CD8-positive, alpha-beta memory T cell (primary cell): ENCODE results near the gene CACNA1C. TPM values are rescaled to one million over a fixed set of nuclear protein-coding genes. Genes with fewer than 3 reads are reported as not detected.

Source experiments
- CTCF ChIA-PET: fragments of 350-600 bp; sonication (Branson Sonifier 250); formaldehyde crosslinking; loops from one replicate; lab custom pipeline; 2021; ENCODE audit warnings: antibody characterized with exemption; lab: Charles Lee
- POLR2A ChIA-PET: fragments of 350-600 bp; sonication (Branson Sonifier 250); formaldehyde crosslinking; loops from one replicate; lab custom pipeline; 2021; ENCODE audit warnings: antibody characterized with exemption; lab: Charles Lee
- DNase-seq, 5 donors: peaks; one replicate each; pipeline versions ENCODE4 v3.0.0 to v3.0.0-alpha.2; 2020 to 2022; ENCODE audit warnings: mixed read lengths in 1 of 5
- H3K27ac ChIP-seq: one replicate; pipeline ENCODE4 v1.7.0; 2013; ENCODE audit warnings: low read depth, mild to moderate bottlenecking, low read length, moderate library complexity
- H3K27me3 ChIP-seq: 2 replicates; pipeline ENCODE4 v1.7.0; 2013; ENCODE audit warnings: low read length, mild to moderate bottlenecking; ENCODE audit not compliant: insufficient read depth, poor library complexity, severe bottlenecking
- H3K36me3 ChIP-seq: 2 replicates; pipeline ENCODE4 v1.7.0; 2013; ENCODE audit warnings: mild to moderate bottlenecking, low read length, moderate library complexity; ENCODE audit not compliant: insufficient read depth
- H3K4me1 ChIP-seq: 2 replicates; pipeline ENCODE4 v1.7.0; 2013; ENCODE audit warnings: mild to moderate bottlenecking, low read length, moderate library complexity; ENCODE audit not compliant: insufficient read depth
- H3K4me3 ChIP-seq: 2 replicates; pipeline ENCODE4 v1.7.0; 2013; ENCODE audit warnings: mild to moderate bottlenecking, low read length
- H3K9me3 ChIP-seq: 2 replicates; pipeline ENCODE4 v1.7.0; 2013; ENCODE audit warnings: mild to moderate bottlenecking, low read length
- H3K27ac Mint-ChIP-seq, 8 donors: one replicate each; pipeline ENCODE4 v1.8.0; 2020 to 2021; ENCODE audit warnings: mixed read lengths in 8 of 8, mild to moderate bottlenecking in 6 of 8, inconsistent platforms in 3 of 8, moderate library complexity in 3 of 8
- H3K27me3 Mint-ChIP-seq, 2 donors: one replicate each; pipeline ENCODE4 v1.8.0; 2020 to 2021; ENCODE audit warnings: mixed read lengths in 2 of 2, mild to moderate bottlenecking in 1 of 2, moderate library complexity in 1 of 2
- H3K36me3 Mint-ChIP-seq, 3 donors: one replicate each; pipeline ENCODE4 v1.8.0; 2020 to 2021; ENCODE audit warnings: mixed read lengths in 3 of 3, inconsistent platforms in 1 of 3, mild to moderate bottlenecking in 1 of 3
- H3K4me1 Mint-ChIP-seq, 3 donors: one replicate each; pipeline ENCODE4 v1.8.0; 2020 to 2021; ENCODE audit warnings: mixed read lengths in 3 of 3, inconsistent platforms in 1 of 3, mild to moderate bottlenecking in 1 of 3
- H3K4me3 Mint-ChIP-seq, 7 donors: one replicate each; pipeline ENCODE4 v1.8.0; 2020 to 2021; ENCODE audit warnings: mixed read lengths in 7 of 7, mild to moderate bottlenecking in 6 of 7, moderate library complexity in 4 of 7, inconsistent platforms in 2 of 7
- H3K9me3 Mint-ChIP-seq, 5 donors: one replicate each; pipeline ENCODE4 v1.8.0; 2020 to 2022; ENCODE audit warnings: mixed read lengths in 5 of 5, mild to moderate bottlenecking in 3 of 5, moderate library complexity in 2 of 5, inconsistent platforms in 1 of 5
- polyA plus RNA-seq: library from polyadenylated mRNA; unstranded; fragments of 300-500 nt; fragmentation: Illumina TruSeq; gene quantifications from one replicate; pipeline ENCODE4 v1.2.3, GENCODE V29; 2021
- total RNA-seq, 2 experiments: library from RNA; stranded (reverse); gene quantifications; one replicate each; pipeline ENCODE4 v1.2.3, GENCODE V29; 2021

CACNA1C gene
- total and polyA plus RNA-seq, 3 experiments from 2014 or later: 0.04 to 0.10 (median 0.04) TPM

DNA sequence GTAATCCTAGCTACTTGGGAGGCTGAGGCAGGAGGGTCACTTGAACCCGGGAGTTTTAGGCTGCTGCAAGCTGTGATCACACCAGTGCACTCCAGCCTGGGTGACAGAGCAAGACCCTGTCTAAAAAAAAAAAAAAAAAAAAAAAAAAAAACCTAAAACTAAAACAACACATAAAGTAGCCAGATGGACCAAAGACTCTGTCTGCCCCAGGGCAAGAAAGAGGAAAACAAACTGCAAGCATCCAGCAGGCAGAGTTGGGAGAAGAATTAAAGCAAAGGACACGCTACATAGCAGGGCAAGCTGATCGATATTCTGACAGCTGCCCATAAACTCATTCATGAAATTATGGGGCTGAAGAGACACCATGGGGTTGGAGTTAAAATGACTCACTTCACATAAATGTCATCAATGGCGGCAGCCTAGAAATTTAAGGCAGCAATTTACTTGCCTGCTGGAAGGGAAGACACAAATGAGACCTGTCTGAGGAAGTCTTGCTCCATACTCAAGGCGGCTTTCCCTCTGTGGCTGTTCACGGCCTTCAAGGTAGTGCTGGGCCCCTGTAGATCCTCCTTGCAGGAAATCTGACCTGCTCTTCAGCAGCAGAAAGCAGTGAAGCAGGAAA, 482.9 kb downstream of the CACNA1C start:
- Histone ChIP-seq H3K9me3 (no peaks in the 10 kb centered on the region), H3K4me1 (no peaks in the 10 kb centered on the region), H3K4me3 (no peak overlapping the region), H3K27me3 (no peaks in the 10 kb centered on the region), H3K36me3 (no peaks in the 10 kb centered on the region), H3K27ac (no peak overlapping the region)
- DNase-seq: no peak
- H3K27ac Mint-ChIP-seq: no peak overlapping the region
- POLR2A ChIA-PET: no interaction called here
- CTCF ChIA-PET: no interaction called here
- H3K36me3 Mint-ChIP-seq: no peaks in the 10 kb centered on the region
- no peaks in the 10 kb centered on the region for H3K9me3 Mint-ChIP-seq
- no peak overlapping the region for H3K4me3 Mint-ChIP-seq
- no peaks in the 10 kb centered on the region for H3K4me1 Mint-ChIP-seq
- H3K27me3 Mint-ChIP-seq: peaks cover 5 to 9% of the 10 kb centered on the region in 2 donors

DNA sequence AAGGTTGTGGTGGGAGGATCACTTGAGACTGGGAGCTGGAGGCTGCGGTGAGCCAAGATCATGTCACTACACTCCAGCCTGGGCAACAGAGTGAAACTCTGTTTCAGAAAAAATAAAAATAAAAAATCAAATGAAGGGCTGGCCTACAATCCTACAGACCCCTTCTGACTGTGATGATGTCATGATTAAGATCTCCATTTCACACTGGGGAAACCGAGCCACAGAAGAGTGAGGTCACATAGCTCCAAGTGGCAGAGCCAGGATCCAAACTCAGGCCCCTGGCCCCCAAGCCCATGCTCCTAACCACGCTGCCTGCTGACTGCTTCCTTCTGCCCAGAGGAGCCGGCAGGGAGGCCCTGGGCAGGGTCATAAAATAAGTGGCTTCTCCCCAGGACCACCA, 483.9 kb downstream of the CACNA1C start:
- Histone ChIP-seq H3K4me1 (no peaks in the 10 kb centered on the region), H3K4me3 (no peak overlapping the region), H3K27me3 (no peaks in the 10 kb centered on the region), H3K27ac (no peak overlapping the region), H3K36me3 (no peaks in the 10 kb centered on the region), H3K9me3 (no peaks in the 10 kb centered on the region)
- H3K4me3 Mint-ChIP-seq: no peak overlapping the region
- no peaks in the 10 kb centered on the region for H3K9me3 Mint-ChIP-seq
- no peak for DNase-seq
- H3K27me3 Mint-ChIP-seq: peaks cover 8 to 14% of the 10 kb centered on the region in 2 donors
- H3K36me3 Mint-ChIP-seq: no peaks in the 10 kb centered on the region
- ChIA-PET POLR2A (no interaction called here), CTCF (no interaction called here)
- H3K4me1 Mint-ChIP-seq: no peaks in the 10 kb centered on the region
- H3K27ac Mint-ChIP-seq: no peak overlapping the region

DNA sequence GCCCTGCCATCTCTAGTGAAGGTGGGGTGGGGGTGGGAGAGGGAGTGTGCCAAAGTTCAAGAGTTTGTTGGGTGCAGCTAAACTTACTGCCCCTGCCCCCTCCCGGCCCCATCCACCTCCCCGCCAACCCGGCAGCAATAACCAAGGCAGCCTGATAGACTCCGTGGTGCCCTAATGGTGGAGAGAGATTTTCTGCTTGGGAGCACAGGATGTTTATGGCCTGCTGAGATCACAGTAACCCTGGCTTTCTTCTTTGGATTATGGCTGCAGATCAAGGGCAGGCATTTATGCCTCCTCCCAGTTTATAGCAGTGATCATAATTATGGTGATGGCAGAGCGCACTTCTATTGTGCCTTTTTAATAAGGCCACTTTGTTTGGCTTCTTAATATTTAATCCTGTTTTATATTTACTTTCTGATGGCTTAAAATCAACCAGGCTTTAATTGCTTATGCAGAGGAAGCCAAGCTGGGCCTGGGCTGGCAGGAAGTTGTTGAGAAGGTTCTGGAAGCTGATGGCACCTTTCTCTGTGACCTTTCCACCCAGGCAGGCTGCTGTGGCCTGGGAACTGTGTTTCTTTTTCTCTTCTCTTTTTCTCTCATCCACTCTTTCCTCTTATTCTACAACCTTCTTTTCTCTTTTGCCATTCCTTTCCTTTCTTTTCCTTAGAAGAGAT, 485.2 kb downstream of the CACNA1C start:
- H3K27ac Mint-ChIP-seq: peak overlapping the region in 1 of 8 donors; percentile 41
- H3K27me3 ChIP-seq: no peaks in the 10 kb centered on the region
- POLR2A ChIA-PET: no interaction called here

DNA sequence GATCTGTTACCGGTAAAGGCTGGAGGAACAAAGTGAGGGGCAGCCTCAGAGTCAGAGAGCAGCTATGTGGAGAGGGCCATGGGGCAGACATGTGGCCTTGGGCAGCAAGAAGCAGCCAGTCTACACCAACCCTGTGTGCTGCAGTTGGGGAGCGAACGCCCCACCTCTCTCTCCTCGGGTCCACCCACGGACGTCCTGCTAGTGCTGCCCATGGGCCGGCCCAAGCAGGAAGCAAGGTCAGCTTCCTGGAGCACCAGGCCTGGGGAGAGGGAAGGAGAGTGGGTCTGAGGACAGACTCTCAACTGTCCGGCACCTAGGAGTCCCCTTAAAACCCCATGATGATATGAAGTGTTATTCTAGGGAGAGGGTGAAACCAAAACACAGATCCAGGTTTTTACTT, 487.2 kb downstream of the CACNA1C start:
- no peaks in the 10 kb centered on the region for H3K4me1 Mint-ChIP-seq

More for the DNA sequence above, 485.2 kb downstream of the CACNA1C start:
- no peak overlapping the region for H3K4me3 ChIP-seq
- no peaks in the 10 kb centered on the region for H3K9me3 Mint-ChIP-seq
- peaks cover 5 to 15% of the 10 kb centered on the region in 2 donors for H3K27me3 Mint-ChIP-seq
- no peak for DNase-seq
- H3K9me3 ChIP-seq: no peaks in the 10 kb centered on the region
- no peaks in the 10 kb centered on the region for H3K36me3 ChIP-seq
- no peaks in the 10 kb centered on the region for H3K4me1 ChIP-seq
- no peak overlapping the region for H3K4me3 Mint-ChIP-seq
- H3K4me1 Mint-ChIP-seq: no peaks in the 10 kb centered on the region
- CTCF ChIA-PET: no interaction called here
- no peaks in the 10 kb centered on the region for H3K36me3 Mint-ChIP-seq
- H3K27ac ChIP-seq: no peak overlapping the region

DNA sequence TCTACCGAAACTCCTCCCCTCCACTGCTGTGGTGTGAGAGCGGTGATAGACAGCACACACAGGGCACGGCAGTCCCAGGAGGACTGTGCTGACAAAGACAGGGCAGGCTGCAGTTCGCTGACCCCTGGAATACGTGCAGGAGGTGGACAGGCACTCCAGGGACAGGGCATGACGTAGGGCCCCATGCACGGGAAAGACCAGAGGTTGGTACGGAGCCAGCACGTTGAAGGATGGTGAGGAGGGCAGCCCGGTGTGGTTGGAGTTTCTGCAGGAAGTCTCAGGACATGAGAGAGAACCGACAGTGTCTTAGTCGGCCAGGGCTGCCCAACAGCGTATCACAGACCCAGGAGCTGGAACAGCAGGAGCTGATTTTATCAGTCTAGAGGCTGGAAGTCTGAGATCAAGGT, 487.8 kb downstream of the CACNA1C start:
- no peak overlapping the region for H3K27ac Mint-ChIP-seq
- ChIA-PET CTCF (no interaction called here), POLR2A (no interaction called here)
- H3K27ac ChIP-seq: no peak overlapping the region
- H3K36me3 Mint-ChIP-seq: no peaks in the 10 kb centered on the region
- H3K4me1 ChIP-seq: no peaks in the 10 kb centered on the region
- H3K27me3 Mint-ChIP-seq: peaks cover 5 to 23% of the 10 kb centered on the region in 2 donors
- no peak overlapping the region for H3K4me3 Mint-ChIP-seq
- DNase-seq: no peak
- no peaks in the 10 kb centered on the region for H3K4me1 Mint-ChIP-seq
- H3K27me3 ChIP-seq: no peaks in the 10 kb centered on the region
- H3K36me3 ChIP-seq: no peaks in the 10 kb centered on the region
- H3K9me3 ChIP-seq: no peaks in the 10 kb centered on the region
- no peak overlapping the region for H3K4me3 ChIP-seq
- H3K9me3 Mint-ChIP-seq: no peaks in the 10 kb centered on the region

More for the DNA sequence above, 487.2 kb downstream of the CACNA1C start:
- Mint-ChIP-seq H3K4me3 (no peak overlapping the region), H3K27me3 (peaks cover 5 to 23% of the 10 kb centered on the region in 2 donors), H3K9me3 (no peaks in the 10 kb centered on the region), H3K36me3 (no peaks in the 10 kb centered on the region), H3K27ac (peak overlapping the region in 1 of 8 donors; percentile 78)
- Histone ChIP-seq H3K36me3 (no peaks in the 10 kb centered on the region), H3K27ac (no peak overlapping the region), H3K9me3 (no peaks in the 10 kb centered on the region), H3K4me1 (no peaks in the 10 kb centered on the region), H3K4me3 (no peak overlapping the region), H3K27me3 (no peaks in the 10 kb centered on the region)
- ChIA-PET POLR2A (no interaction called here), CTCF (no interaction called here)
- DNase-seq: no peak

DNA sequence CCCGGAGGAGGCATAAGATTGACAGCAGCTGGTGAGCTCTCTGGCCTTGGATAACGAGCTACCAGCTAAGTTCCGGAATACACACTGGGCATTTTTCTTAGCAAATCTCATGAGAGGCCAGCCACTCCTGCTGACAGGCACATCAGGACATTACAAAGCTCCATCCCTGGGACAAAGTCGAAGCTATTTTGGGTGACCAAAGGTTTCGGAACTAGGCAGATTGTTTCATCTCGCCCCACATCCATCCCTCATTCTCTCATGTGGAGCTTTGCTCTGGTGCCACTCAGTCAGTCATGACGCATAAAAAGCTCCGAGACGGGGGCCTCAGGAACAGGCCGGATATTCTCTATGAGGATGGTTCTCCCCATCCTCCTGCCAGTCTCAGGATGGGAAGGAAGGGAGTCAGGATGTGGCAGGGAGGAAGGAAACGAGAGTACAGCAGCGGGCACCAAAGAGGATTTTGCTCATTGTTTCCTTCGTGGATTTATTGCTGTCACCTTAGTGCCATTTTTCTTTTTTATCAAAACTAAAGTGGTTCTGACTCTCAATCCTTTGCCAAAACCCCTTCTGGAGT, 488.9 kb downstream of the CACNA1C start:
- Histone ChIP-seq H3K4me1 (no peaks in the 10 kb centered on the region), H3K27ac (no peak overlapping the region), H3K4me3 (no peak overlapping the region), H3K36me3 (no peaks in the 10 kb centered on the region), H3K9me3 (no peaks in the 10 kb centered on the region), H3K27me3 (no peaks in the 10 kb centered on the region)
- ChIA-PET CTCF (no interaction called here), POLR2A (no interaction called here)
- Mint-ChIP-seq H3K4me3 (no peak overlapping the region), H3K9me3 (no peaks in the 10 kb centered on the region), H3K4me1 (no peaks in the 10 kb centered on the region), H3K36me3 (no peaks in the 10 kb centered on the region), H3K27ac (no peak overlapping the region), H3K27me3 (peaks cover 5 to 23% of the 10 kb centered on the region in 2 donors)
- DNase-seq: no peak

DNA sequence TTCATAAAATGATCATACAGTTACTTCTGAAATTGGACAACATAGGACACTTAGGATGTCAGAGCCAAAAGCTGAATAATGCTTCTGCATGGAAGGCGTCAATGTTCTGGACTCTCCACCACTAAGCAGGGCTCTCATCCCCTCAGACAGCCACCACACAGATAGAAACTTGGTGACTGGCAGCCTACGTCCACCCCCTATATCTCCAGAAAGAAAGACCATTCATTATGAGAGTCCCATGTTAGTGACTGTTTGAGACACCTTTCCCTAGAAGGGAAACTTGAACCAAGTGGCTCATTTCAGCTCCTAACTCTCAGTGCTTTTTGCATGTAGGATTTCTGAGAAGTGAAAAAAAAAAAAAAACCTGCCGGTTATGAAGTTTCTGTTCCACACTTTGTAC, 491.0 kb downstream of the CACNA1C start:
- Histone ChIP-seq H3K4me3 (no peak overlapping the region), H3K27me3 (no peaks in the 10 kb centered on the region), H3K36me3 (no peaks in the 10 kb centered on the region), H3K4me1 (no peaks in the 10 kb centered on the region), H3K9me3 (no peaks in the 10 kb centered on the region), H3K27ac (no peak overlapping the region)
- Mint-ChIP-seq H3K27me3 (peaks cover 5 to 23% of the 10 kb centered on the region in 2 donors), H3K9me3 (no peaks in the 10 kb centered on the region), H3K4me1 (no peaks in the 10 kb centered on the region), H3K36me3 (no peaks in the 10 kb centered on the region), H3K27ac (no peak overlapping the region), H3K4me3 (no peak overlapping the region)
- ChIA-PET CTCF (no interaction called here), POLR2A (no interaction called here)
- DNase-seq: no peak

DNA sequence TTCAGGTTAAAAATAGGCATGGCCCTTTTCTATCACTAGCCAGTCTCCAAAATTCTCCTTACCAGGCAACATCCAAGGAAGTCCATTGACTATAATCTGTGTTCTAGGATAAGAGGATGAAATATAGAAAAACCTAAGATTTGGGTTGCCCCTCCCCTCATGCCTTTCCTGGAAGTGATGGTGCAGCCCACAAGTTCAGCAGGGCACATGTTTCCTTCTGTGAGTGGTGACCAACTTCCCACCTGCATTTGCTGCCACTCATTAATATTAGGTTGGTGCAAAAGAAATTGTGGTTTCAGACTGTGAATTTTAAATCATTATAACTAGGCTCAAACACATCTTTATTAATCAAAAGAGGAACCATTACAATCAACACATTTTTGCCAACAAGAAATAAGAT, 491.4 kb downstream of the CACNA1C start:
- Mint-ChIP-seq H3K4me3 (no peak overlapping the region), H3K9me3 (no peaks in the 10 kb centered on the region), H3K36me3 (no peaks in the 10 kb centered on the region), H3K27me3 (peaks cover 5 to 23% of the 10 kb centered on the region in 2 donors), H3K27ac (no peak overlapping the region), H3K4me1 (no peaks in the 10 kb centered on the region)
- Histone ChIP-seq H3K27ac (no peak overlapping the region), H3K9me3 (no peaks in the 10 kb centered on the region), H3K36me3 (no peaks in the 10 kb centered on the region), H3K4me1 (no peaks in the 10 kb centered on the region), H3K4me3 (no peak overlapping the region), H3K27me3 (no peaks in the 10 kb centered on the region)
- no peak for DNase-seq
- ChIA-PET POLR2A (no interaction called here), CTCF (no interaction called here)
